ENCODE data around the gene RTEL1. TPM values are rescaled to one million over a fixed set of nuclear protein-coding genes. Genes with fewer than 3 reads are reported as not detected.

The RTEL1 gene
- total RNA-seq, 1 donor from 2014 or later = 4.6 TPM

- peak; percentile 72 to 82 for DNase-seq (ENCODE audit: low read depth in 2 of 2)
Measured at GRCh38 chr20:63739130-63740069, 81.3 kb downstream of the RTEL1 start, which contains the start of gene SLC2A4RG. SLC2A4RG (plus strand) TSS chr20:63739776; CDS start chr20:63739913, 137 bp downstream.

- DNase-seq (ENCODE audit: low read depth in 2 of 2) = peak; percentile 13 to 29
Measured at GRCh38 chr20:63740070-63740626, 82.0 kb downstream of the RTEL1 start.

DNA sequence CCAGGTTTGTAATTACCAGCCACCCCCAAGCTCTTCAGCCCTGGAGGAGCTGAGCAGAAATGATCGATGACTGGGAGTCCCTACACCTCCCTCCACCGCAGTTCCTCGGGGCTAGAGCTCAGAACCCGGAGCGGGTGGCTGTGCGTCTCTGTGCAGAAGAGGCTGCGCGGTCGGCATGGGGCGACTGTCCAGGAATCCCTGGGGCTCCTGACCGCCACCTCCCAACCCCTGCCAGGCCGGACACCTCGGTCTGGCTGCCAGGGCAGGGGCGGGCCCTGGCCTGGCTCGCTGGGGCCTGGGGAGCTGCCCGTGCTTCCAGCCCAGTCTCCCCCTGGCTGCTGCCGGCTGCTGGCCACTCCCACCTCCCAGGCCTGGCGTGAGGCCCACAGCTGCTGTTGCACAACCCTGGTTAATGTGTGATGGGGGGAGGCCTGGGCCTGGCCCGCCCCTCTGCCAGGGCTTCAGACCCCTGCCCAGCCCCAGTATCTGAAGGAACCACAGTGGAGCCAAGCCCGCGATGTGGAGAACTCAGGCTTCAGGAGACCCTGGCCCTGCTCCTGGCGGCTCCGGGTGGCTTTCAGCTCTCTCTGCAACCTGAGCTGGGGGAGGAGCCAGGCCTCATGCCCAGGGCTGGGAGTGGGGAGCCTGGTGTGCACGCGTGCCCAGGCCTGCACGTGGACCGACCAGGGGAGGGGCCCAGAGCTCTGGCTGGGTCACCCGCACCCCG is 82.7 kb downstream of the RTEL1 start:
- peak; percentile 84 to 93 for DNase-seq (ENCODE audit: low read depth in 2 of 2)

- DNase-seq (ENCODE audit: low read depth in 2 of 2) = no peak
Measured at GRCh38 chr20:63741354-63741675, 83.2 kb downstream of the RTEL1 start.

DNA sequence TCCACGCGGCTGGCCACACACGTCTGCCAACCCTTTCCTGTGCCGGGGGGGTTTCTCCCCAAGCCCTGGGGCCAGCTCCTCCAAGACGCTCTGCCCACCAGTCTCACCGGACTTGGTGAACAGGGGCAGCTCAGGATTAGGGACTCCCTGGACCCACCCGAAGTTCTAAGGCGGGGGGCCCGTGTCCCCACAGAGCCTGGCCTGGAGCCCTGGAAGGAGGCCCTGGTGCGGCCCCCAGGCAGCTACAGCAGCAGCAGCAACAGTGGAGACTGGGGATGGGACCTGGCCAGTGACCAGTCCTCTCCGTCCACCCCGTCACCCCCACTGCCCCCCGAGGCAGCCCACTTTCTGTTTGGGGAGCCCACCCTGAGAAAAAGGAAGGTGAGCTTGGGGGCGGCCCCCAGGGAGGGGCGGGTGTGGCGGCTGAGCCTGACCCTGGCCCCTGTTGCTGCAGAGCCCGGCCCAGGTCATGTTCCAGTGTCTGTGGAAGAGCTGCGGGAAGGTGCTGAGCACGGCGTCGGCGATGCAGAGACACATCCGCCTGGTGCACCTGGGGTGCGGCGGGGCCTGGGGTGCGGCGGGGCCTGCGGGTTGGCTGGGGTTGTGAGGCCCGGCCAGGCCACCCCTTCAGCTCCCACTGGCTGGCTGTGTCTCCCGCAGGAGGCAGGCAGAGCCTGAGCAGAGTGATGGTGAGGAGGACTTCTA is 83.7 kb downstream of the RTEL1 start:
- no peak for DNase-seq (ENCODE audit: low read depth in 2 of 2)

GRCh38 chr20:63742381-63743024 is 84.4 kb downstream of the RTEL1 start:
- DNase-seq (ENCODE audit: low read depth in 2 of 2) = no peak

- no peak for DNase-seq (ENCODE audit: low read depth in 2 of 2)
Measured at GRCh38 chr20:63743210-63743970, 85.3 kb downstream of the RTEL1 start.

- DNase-seq (ENCODE audit: low read depth in 2 of 2) = no peak
Measured at GRCh38 chr20:63744158-63744557, 86.0 kb downstream of the RTEL1 start.

GRCh38 chr20:63744574-63745423 is 86.7 kb downstream of the RTEL1 start:
- no peak for DNase-seq (ENCODE audit: low read depth in 2 of 2)

DNA sequence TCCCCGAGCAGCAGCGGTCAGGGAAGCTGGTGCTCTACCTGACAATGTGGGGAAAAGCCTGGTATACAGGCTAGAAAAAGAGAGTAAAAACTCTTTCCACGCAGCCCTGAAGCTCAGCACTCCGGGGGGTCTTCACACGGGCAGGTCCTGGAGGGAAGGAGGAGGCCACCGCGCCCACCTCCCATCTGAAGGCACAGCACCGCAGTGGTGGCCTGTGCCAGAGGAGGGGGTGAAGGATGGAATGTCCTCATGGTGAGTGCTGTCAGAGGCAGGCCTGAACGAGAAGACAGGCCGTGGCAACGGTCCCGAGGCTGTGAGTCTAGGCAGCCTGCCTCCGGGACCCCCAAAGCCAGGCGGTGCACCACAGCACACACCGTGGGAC is 87.3 kb downstream of the RTEL1 start:
- DNase-seq (ENCODE audit: low read depth in 2 of 2) = no peak

Other genes starting within 250 kb of the RTEL1 start
- gene KCNQ2, start 185.7 kb upstream of the RTEL1 start, total RNA-seq = not detected in 2 replicates
- gene EEF1A2, start 159.2 kb upstream of the RTEL1 start, total RNA-seq = 5.2 and 14.8 TPM in 2 replicates
- gene PPDPF, start 137.5 kb upstream of the RTEL1 start, total RNA-seq = 16.3 and 21.2 TPM in 2 replicates
- gene PTK6, start 120.9 kb upstream of the RTEL1 start, total RNA-seq = under 0.01 TPM in 1 of 2 replicates, not detected in the other
- gene SRMS, start 110.6 kb upstream of the RTEL1 start, total RNA-seq = not detected in 2 replicates
- gene FNDC11, start 104.2 kb upstream of the RTEL1 start, total RNA-seq = 0.87 and 2.6 TPM in 2 replicates
- 21.1 and 35.5 TPM in 2 replicates for gene HELZ2, start 84.1 kb upstream of the RTEL1 start, total RNA-seq
- 5.4 and 7.3 TPM in 2 replicates for gene GMEB2, start 31.2 kb upstream of the RTEL1 start, total RNA-seq
- gene STMN3, start 4.9 kb upstream of the RTEL1 start, total RNA-seq = under 0.01 and 1.1 TPM in 2 replicates
- gene TNFRSF6B, start 38.3 kb downstream of the RTEL1 start, total RNA-seq = 3.2 and 12.6 TPM in 2 replicates
- gene ARFRP1, start 49.7 kb downstream of the RTEL1 start, total RNA-seq = 22.7 and 31.2 TPM in 2 replicates
- gene ZGPAT, start 49.7 kb downstream of the RTEL1 start, total RNA-seq = 7.0 and 11.7 TPM in 2 replicates
- gene LIME1, start 78.4 kb downstream of the RTEL1 start, total RNA-seq = 0.87 and 1.4 TPM in 2 replicates
- 6.3 and 6.5 TPM in 2 replicates for gene SLC2A4RG, start 81.5 kb downstream of the RTEL1 start, total RNA-seq
- gene ZBTB46, start 173.0 kb downstream of the RTEL1 start, total RNA-seq = 37.7 and 46.4 TPM in 2 replicates
- not detected in 2 replicates for gene ABHD16B, start 203.2 kb downstream of the RTEL1 start, total RNA-seq
- gene TPD52L2, start 207.0 kb downstream of the RTEL1 start, total RNA-seq = 96.3 and 113 TPM in 2 replicates
- 58.4 and 68.5 TPM in 2 replicates for gene DNAJC5, start 236.8 kb downstream of the RTEL1 start, total RNA-seq

All from lung microvascular endothelial cell (primary cell).